Measurements from ENCODE around the gene MFRP.
"Not testable (repeated sequence)": the region's sequence is repeated elsewhere in the genome, so short reads cannot be mapped to it uniquely, and the experiment has no call there.

The MFRP gene
- 0 reads per million in 4 experiments for total RNA-seq

- no peak for DNase-seq
Observed at GRCh38 chr11:119346605-119347004, at the start of gene MFRP. TSS of gene MFRP (minus strand) at chr11:119346705. CDS start at chr11:119346513, 192 bp downstream.

- no peak for DNase-seq
Observed at GRCh38 chr11:119391275-119391674, 44.8 kb upstream of the MFRP start.

- DNase-seq, result no peak
Observed at GRCh38 chr11:119389611-119390254, 43.2 kb upstream of the MFRP start.

DNA sequence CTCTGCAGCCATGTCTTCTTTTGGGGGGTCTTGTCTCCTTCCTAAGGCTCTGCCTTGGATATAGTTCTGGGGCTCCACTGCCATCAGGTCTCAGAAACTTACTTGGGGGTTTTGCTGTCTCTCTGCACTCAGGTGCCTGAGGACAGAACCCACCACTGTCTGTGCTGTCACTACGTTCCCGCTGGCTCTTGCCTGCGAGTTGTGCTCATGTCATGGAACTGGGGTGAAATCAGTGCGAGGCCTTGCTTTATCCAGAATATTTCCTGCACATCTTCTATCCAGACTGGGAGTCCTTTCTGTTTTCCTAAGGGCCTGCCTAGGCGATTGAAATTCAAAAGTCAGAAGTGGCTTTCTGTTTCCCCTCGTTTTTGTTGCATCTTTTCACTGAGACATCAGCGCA, 41.6 kb upstream of the MFRP start:
- no peak for DNase-seq

GRCh38 chr11:119384332-119384731, 37.8 kb upstream of the MFRP start:
- DNase-seq, result no peak

DNA sequence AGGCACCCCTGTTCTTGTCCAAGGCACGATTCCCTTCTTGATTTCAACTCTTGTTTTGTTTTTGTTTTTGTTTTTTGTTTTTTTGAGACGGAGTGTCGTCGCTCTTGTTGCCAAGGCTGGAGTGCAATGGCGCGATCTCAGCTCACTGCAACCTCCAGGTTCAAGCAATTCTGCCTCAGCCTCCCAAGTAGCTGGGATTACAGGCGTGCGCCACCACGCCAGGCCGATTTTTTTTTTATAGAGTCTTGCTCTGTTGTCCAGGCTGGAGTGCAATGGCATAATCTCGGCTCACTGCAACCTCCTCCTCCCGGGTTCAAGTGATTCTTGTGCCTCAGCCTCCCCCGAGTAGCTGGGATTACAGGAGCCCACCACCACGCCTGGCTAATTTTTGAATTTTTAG, 36.0 kb upstream of the MFRP start:
- DNase-seq, result not testable (repeated sequence)

DNA sequence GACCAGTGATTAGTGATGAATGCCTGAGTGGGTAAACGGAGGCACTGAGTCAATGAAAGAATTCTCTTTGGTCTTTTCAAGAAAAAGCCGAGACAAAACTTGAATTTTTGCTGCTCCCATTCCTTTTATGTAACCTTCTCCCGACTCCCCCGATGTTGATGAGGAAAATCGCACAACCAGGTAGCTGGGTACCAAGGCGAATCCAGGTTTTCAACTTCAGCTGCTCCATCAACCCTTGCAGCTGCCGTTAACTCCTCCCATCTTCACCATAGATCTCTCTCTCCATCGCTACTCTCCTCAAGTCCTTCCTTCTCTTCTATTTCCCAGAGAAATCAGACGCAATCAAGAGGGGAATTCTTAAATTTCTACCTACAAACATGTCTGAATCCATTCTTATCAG, 35.6 kb upstream of the MFRP start:
- no peak for DNase-seq

- peak; percentile 96 for DNase-seq
Observed at GRCh38 chr11:119381181-119381988, 34.9 kb upstream of the MFRP start, which contains the start of gene USP2. TSS of gene USP2 (minus strand) at chr11:119381690. CDS start at chr11:119373480, 8,210 bp downstream.

- no peak for DNase-seq
Observed at GRCh38 chr11:119380827-119381180, 34.3 kb upstream of the MFRP start.

DNA sequence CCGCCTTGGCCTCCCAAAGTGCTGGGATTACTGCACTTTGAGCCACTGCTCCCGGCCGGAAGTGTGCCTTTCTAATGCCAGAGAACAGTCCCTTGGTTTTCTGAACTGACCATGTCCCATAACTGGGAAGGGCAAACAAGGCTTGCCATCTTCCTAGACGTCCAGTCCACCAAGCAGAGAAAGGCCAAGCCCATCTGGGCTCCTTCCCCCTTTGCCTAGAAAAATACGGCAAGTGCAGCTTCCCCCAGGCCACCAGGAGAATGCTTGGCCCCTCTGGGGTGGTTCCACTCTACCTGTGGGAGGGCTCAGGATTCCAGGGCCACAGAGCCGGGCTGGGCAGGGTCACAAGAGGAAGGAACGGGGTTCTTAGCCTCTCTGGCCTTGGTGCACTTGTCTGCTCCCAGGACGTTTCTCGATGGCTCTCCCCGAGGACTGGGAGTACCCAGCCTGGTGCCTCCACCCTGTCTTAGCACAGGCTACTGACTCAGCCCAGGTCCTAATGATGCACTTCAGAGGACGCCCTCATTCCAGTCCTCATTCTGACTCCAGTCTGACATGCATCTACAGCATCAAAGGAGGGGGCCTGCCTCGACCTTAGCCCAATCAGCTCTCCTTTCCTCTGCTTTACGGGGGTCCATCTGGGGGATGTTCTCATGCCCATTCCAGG, 33.8 kb upstream of the MFRP start:
- DNase-seq, result no peak

DNA sequence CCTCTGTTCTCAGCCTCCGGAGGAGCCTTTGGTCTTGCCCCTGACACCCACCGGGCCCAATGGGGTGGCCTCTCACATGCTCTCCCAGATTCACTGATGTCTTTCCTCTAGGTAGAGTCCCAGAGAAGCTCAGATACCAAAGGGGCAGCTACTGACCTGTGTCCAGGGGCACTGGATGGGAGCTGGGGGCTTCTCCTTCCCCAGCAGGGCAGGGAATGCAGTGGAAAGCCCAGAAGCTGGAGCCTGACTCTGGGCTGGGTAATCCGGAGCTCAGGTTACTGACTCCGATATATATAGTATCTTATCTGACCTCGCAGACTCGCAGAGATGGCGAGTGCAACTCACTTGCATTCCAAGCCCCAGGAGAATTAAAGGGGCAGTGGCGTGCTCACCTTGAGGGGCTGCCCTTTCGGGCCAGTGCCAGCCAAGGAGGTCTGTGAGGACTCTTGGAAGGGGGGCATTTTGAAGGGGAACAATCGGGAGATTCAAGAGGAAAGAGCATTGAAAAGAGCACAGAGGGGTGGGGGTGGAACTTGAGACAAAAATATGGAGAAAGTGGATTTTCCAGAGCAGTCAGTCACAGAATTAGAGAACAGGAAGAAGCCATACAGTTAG, 32.5 kb upstream of the MFRP start:
- DNase-seq, result no peak

- DNase-seq, result no peak
Observed at GRCh38 chr11:119377961-119378667, 31.6 kb upstream of the MFRP start.

- no peak for DNase-seq
Observed at GRCh38 chr11:119377112-119377901, 30.8 kb upstream of the MFRP start.

- DNase-seq, result no peak
Observed at GRCh38 chr11:119376197-119376847, 29.8 kb upstream of the MFRP start.

GRCh38 chr11:119375337-119376196, 29.1 kb upstream of the MFRP start:
- DNase-seq, result no peak

- DNase-seq, result no peak
Observed at GRCh38 chr11:119374632-119375336, 28.3 kb upstream of the MFRP start.

GRCh38 chr11:119373921-119374631, 27.6 kb upstream of the MFRP start:
- DNase-seq, result peak; percentile 15

DNA sequence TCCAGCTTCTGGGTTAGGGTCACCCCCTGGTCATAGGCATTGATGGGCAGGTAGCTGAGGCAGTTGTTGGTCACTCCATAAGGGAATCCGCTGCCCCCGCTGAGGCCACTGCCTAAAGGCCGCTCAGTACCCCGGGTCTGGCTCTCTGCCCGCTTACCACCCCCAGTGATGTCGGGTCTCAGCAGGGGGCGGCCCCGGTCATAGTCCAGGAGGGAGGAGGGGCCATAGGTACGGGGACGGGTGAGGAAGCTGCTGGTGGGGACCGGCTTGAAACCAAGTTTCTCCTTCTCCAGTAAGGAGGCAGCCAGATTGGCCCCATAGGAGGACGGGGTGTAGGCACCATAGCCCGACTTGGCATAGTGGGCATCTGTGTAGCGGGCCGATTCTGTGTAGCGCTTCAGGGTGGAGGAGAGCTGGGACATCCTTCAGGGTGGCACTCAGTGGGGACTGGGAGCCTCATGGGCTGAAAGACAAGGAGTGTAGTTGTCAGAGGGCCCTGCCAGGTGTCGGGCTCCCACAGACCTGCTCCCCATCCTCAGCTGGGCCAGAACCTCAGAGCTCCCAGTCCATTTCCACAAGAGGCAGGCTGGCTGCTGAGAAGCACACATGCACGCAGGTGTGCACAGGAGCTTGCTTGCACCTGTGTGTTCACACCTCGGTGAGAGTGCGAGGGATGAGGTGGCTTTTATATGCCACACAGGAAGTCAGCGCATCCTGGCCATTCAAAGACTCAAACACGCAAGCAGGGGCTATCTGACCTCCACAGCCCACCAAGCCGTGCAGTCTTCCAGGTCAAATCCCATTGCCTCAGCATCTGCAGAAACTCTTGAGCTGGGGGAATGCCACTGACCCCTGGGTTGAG, 26.8 kb upstream of the MFRP start:
- no peak for DNase-seq
